ENCODE results near the gene TVP23A. TPM values are rescaled to one million over a fixed set of nuclear protein-coding genes. Genes with fewer than 3 reads are reported as not detected.

TVP23A gene
- total RNA-seq, 1 experiment from 2014 or later = not detected

- no peaks in the 10 kb centered on the region for H3K9me3 ChIP-seq (ENCODE audit: low read length)
- H3K4me2 ChIP-seq (ENCODE audit: low read depth, low read length, poor library complexity, severe bottlenecking) = no peak overlapping the region
- no peak overlapping the region for H3K9ac ChIP-seq (ENCODE audit: low read length)
- no peaks in the 10 kb centered on the region for H3K27me3 ChIP-seq (ENCODE audit: low read length)
- H4K20me1 ChIP-seq (ENCODE audit: insufficient read depth, low read depth, low read length) = no peaks in the 10 kb centered on the region
- H3K4me3 ChIP-seq (ENCODE audit: low read length) = no peak overlapping the region
- no peaks in the 10 kb centered on the region for H3K4me1 ChIP-seq (ENCODE audit: low read length)
- no peaks in the 10 kb centered on the region for H3K36me3 ChIP-seq (ENCODE audit: insufficient read depth, low read length)
- no peaks in the 10 kb centered on the region for H3K9me2 ChIP-seq (replicated peaks; ENCODE audit: insufficient read depth, low read length)
- H2AFZ ChIP-seq (ENCODE audit: low read length) = no peak overlapping the region
- DNase-seq = no peak
- no peaks in the 10 kb centered on the region for H3K79me2 ChIP-seq (ENCODE audit: low read length)
- H3K27ac ChIP-seq (ENCODE audit: low read length) = no peak overlapping the region
These were observed 4.1 kb upstream of the TVP23A start for GRCh38 chr16:10822702-10823101.

GRCh38 chr16:10820546-10820945 is 2.0 kb upstream of the TVP23A start:
- Histone ChIP-seq H3K79me2 (ENCODE audit: low read length) (no peaks in the 10 kb centered on the region), H4K20me1 (ENCODE audit: insufficient read depth, low read depth, low read length) (no peaks in the 10 kb centered on the region), H3K9ac (ENCODE audit: low read length) (no peak overlapping the region), H3K4me1 (ENCODE audit: low read length) (no peaks in the 10 kb centered on the region), H3K4me3 (ENCODE audit: low read length) (no peak overlapping the region), H2AFZ (ENCODE audit: low read length) (no peak overlapping the region), H3K36me3 (ENCODE audit: insufficient read depth, low read length) (no peaks in the 10 kb centered on the region), H3K27me3 (ENCODE audit: low read length) (no peaks in the 10 kb centered on the region), H3K9me3 (ENCODE audit: low read length) (no peaks in the 10 kb centered on the region), H3K4me2 (ENCODE audit: low read depth, low read length, poor library complexity, severe bottlenecking) (no peak overlapping the region), H3K9me2 (replicated peaks; ENCODE audit: insufficient read depth, low read length) (no peaks in the 10 kb centered on the region), H3K27ac (ENCODE audit: low read length) (no peak overlapping the region)
- DNase-seq = no peak

GRCh38 chr16:10817514-10817913 is 1.1 kb downstream of the TVP23A start:
- H4K20me1 ChIP-seq (ENCODE audit: insufficient read depth, low read depth, low read length) = no peaks in the 10 kb centered on the region
- H3K4me2 ChIP-seq (ENCODE audit: low read depth, low read length, poor library complexity, severe bottlenecking) = no peak overlapping the region
- H3K4me3 ChIP-seq (ENCODE audit: low read length) = no peak overlapping the region
- H2AFZ ChIP-seq (ENCODE audit: low read length) = no peak overlapping the region
- no peaks in the 10 kb centered on the region for H3K9me3 ChIP-seq (ENCODE audit: low read length)
- H3K36me3 ChIP-seq (ENCODE audit: insufficient read depth, low read length) = no peaks in the 10 kb centered on the region
- H3K27me3 ChIP-seq (ENCODE audit: low read length) = no peaks in the 10 kb centered on the region
- no peaks in the 10 kb centered on the region for H3K9me2 ChIP-seq (replicated peaks; ENCODE audit: insufficient read depth, low read length)
- H3K4me1 ChIP-seq (ENCODE audit: low read length) = peaks cover 2% of the 10 kb centered on the region
- H3K9ac ChIP-seq (ENCODE audit: low read length) = no peak overlapping the region
- no peak overlapping the region for H3K27ac ChIP-seq (ENCODE audit: low read length)
- no peak for DNase-seq
- H3K79me2 ChIP-seq (ENCODE audit: low read length) = no peaks in the 10 kb centered on the region

- Histone ChIP-seq H3K4me3 (ENCODE audit: low read length) (no peak overlapping the region), H3K36me3 (ENCODE audit: insufficient read depth, low read length) (no peaks in the 10 kb centered on the region), H3K9me2 (replicated peaks; ENCODE audit: insufficient read depth, low read length) (no peaks in the 10 kb centered on the region), H3K27me3 (ENCODE audit: low read length) (no peaks in the 10 kb centered on the region), H2AFZ (ENCODE audit: low read length) (no peak overlapping the region), H3K9ac (ENCODE audit: low read length) (no peak overlapping the region), H3K4me1 (ENCODE audit: low read length) (peaks cover 8% of the 10 kb centered on the region), H3K27ac (ENCODE audit: low read length) (no peak overlapping the region), H3K79me2 (ENCODE audit: low read length) (no peaks in the 10 kb centered on the region), H3K4me2 (ENCODE audit: low read depth, low read length, poor library complexity, severe bottlenecking) (no peak overlapping the region), H3K9me3 (ENCODE audit: low read length) (no peaks in the 10 kb centered on the region), H4K20me1 (ENCODE audit: insufficient read depth, low read depth, low read length) (no peaks in the 10 kb centered on the region)
- DNase-seq = no peak
These were observed 5.5 kb downstream of the TVP23A start for GRCh38 chr16:10813099-10813455.

- no peaks in the 10 kb centered on the region for H3K79me2 ChIP-seq (ENCODE audit: low read length)
- H2AFZ ChIP-seq (ENCODE audit: low read length) = no peak overlapping the region
- H3K36me3 ChIP-seq (ENCODE audit: insufficient read depth, low read length) = no peaks in the 10 kb centered on the region
- H3K9me3 ChIP-seq (ENCODE audit: low read length) = no peaks in the 10 kb centered on the region
- H3K27me3 ChIP-seq (ENCODE audit: low read length) = no peaks in the 10 kb centered on the region
- peaks cover 8% of the 10 kb centered on the region for H3K4me1 ChIP-seq (ENCODE audit: low read length)
- no peak overlapping the region for H3K27ac ChIP-seq (ENCODE audit: low read length)
- H3K9ac ChIP-seq (ENCODE audit: low read length) = no peak overlapping the region
- no peak overlapping the region for H3K4me3 ChIP-seq (ENCODE audit: low read length)
- H3K9me2 ChIP-seq (replicated peaks; ENCODE audit: insufficient read depth, low read length) = no peaks in the 10 kb centered on the region
- DNase-seq = no peak
- no peak overlapping the region for H3K4me2 ChIP-seq (ENCODE audit: low read depth, low read length, poor library complexity, severe bottlenecking)
- no peaks in the 10 kb centered on the region for H4K20me1 ChIP-seq (ENCODE audit: insufficient read depth, low read depth, low read length)
These were observed 6.1 kb downstream of the TVP23A start for GRCh38 chr16:10812312-10813098.

- DNase-seq = no peak
- Histone ChIP-seq H3K4me1 (ENCODE audit: low read length) (peaks cover 29% of the 10 kb centered on the region), H3K27me3 (ENCODE audit: low read length) (no peaks in the 10 kb centered on the region), H3K9ac (ENCODE audit: low read length) (no peak overlapping the region), H4K20me1 (ENCODE audit: insufficient read depth, low read depth, low read length) (no peaks in the 10 kb centered on the region), H2AFZ (ENCODE audit: low read length) (no peak overlapping the region), H3K9me2 (replicated peaks; ENCODE audit: insufficient read depth, low read length) (no peaks in the 10 kb centered on the region), H3K9me3 (ENCODE audit: low read length) (no peaks in the 10 kb centered on the region), H3K79me2 (ENCODE audit: low read length) (no peaks in the 10 kb centered on the region), H3K27ac (ENCODE audit: low read length) (no peak overlapping the region), H3K4me2 (ENCODE audit: low read depth, low read length, poor library complexity, severe bottlenecking) (no peak overlapping the region), H3K36me3 (ENCODE audit: insufficient read depth, low read length) (no peaks in the 10 kb centered on the region), H3K4me3 (ENCODE audit: low read length) (no peak overlapping the region)
These were observed 8.9 kb downstream of the TVP23A start for GRCh38 chr16:10809706-10810105.

GRCh38 chr16:10808850-10809249 is 9.7 kb downstream of the TVP23A start:
- Histone ChIP-seq H3K4me2 (ENCODE audit: low read depth, low read length, poor library complexity, severe bottlenecking) (no peak overlapping the region), H3K9me2 (replicated peaks; ENCODE audit: insufficient read depth, low read length) (no peaks in the 10 kb centered on the region), H3K79me2 (ENCODE audit: low read length) (no peaks in the 10 kb centered on the region), H2AFZ (ENCODE audit: low read length) (no peak overlapping the region), H4K20me1 (ENCODE audit: insufficient read depth, low read depth, low read length) (no peaks in the 10 kb centered on the region), H3K9me3 (ENCODE audit: low read length) (no peaks in the 10 kb centered on the region), H3K36me3 (ENCODE audit: insufficient read depth, low read length) (no peaks in the 10 kb centered on the region), H3K4me1 (ENCODE audit: low read length) (peaks cover 30% of the 10 kb centered on the region), H3K9ac (ENCODE audit: low read length) (no peak overlapping the region), H3K27me3 (ENCODE audit: low read length) (no peaks in the 10 kb centered on the region), H3K27ac (ENCODE audit: low read length) (no peak overlapping the region), H3K4me3 (ENCODE audit: low read length) (no peak overlapping the region)
- no peak for DNase-seq

- Histone ChIP-seq H3K9me3 (ENCODE audit: low read length) (no peaks in the 10 kb centered on the region), H2AFZ (ENCODE audit: low read length) (no peak overlapping the region), H3K4me3 (ENCODE audit: low read length) (no peak overlapping the region), H3K9ac (ENCODE audit: low read length) (no peak overlapping the region), H3K36me3 (ENCODE audit: insufficient read depth, low read length) (no peaks in the 10 kb centered on the region), H3K4me1 (ENCODE audit: low read length) (peaks cover 30% of the 10 kb centered on the region), H3K27me3 (ENCODE audit: low read length) (no peaks in the 10 kb centered on the region), H3K27ac (ENCODE audit: low read length) (no peak overlapping the region), H3K9me2 (replicated peaks; ENCODE audit: insufficient read depth, low read length) (no peaks in the 10 kb centered on the region), H3K79me2 (ENCODE audit: low read length) (no peaks in the 10 kb centered on the region), H3K4me2 (ENCODE audit: low read depth, low read length, poor library complexity, severe bottlenecking) (no peak overlapping the region), H4K20me1 (ENCODE audit: insufficient read depth, low read depth, low read length) (no peaks in the 10 kb centered on the region)
- DNase-seq = no peak
These were observed 10.4 kb downstream of the TVP23A start for GRCh38 chr16:10808218-10808617.
